ENCODE data around the gene VGF.

VGF gene

GRCh38 chr7:101210143-101210542 is 44.8 kb upstream of the VGF start:
- H3K4me3 ChIP-seq (replicated peaks; ENCODE audit: insufficient read depth, low read length), result no peak overlapping the region
- no peak for DNase-seq (ENCODE audit: low read depth in 1 of 2, low spot score in 1 of 2)
- H3K27me3 ChIP-seq (ENCODE audit: insufficient read depth, poor library complexity, severe bottlenecking), result no peaks in the 10 kb centered on the region
- TF ChIP-seq REST (IDR thresholded peaks at IDR 0.05; ENCODE audit: insufficient replicate concordance, low read depth) (no peak), GABPA (IDR thresholded peaks at IDR 0.05; ENCODE audit: low read depth) (no peak), SPI1 (IDR thresholded peaks at IDR 0.05; ENCODE audit: borderline replicate concordance, low read depth) (no peak), POLR2AphosphoS5 (IDR thresholded peaks at IDR 0.05; ENCODE audit: low read depth) (no peak), CTCF (IDR thresholded peaks at IDR 0.05; ENCODE audit: insufficient read depth, low read length) (no peak)
- H3K27ac ChIP-seq (replicated peaks), result no peak overlapping the region

GRCh38 chr7:101208794-101209193 is 43.4 kb upstream of the VGF start:
- no peak overlapping the region for H3K27ac ChIP-seq (replicated peaks)
- TF ChIP-seq POLR2AphosphoS5 (IDR thresholded peaks at IDR 0.05; ENCODE audit: low read depth), result no peak
- no peak for TF ChIP-seq REST (IDR thresholded peaks at IDR 0.05; ENCODE audit: insufficient replicate concordance, low read depth)
- no peak for TF ChIP-seq SPI1 (IDR thresholded peaks at IDR 0.05; ENCODE audit: borderline replicate concordance, low read depth)
- no peak for TF ChIP-seq CTCF (IDR thresholded peaks at IDR 0.05; ENCODE audit: insufficient read depth, low read length)
- TF ChIP-seq GABPA (IDR thresholded peaks at IDR 0.05; ENCODE audit: low read depth), result no peak
- DNase-seq (ENCODE audit: low read depth in 1 of 2, low spot score in 1 of 2), result no peak
- H3K27me3 ChIP-seq (ENCODE audit: insufficient read depth, poor library complexity, severe bottlenecking), result no peaks in the 10 kb centered on the region
- H3K4me3 ChIP-seq (replicated peaks; ENCODE audit: insufficient read depth, low read length), result no peak overlapping the region

- Histone ChIP-seq H3K27me3 (ENCODE audit: insufficient read depth, poor library complexity, severe bottlenecking) (no peaks in the 10 kb centered on the region), H3K4me3 (replicated peaks; ENCODE audit: insufficient read depth, low read length) (no peak overlapping the region), H3K27ac (replicated peaks) (no peak overlapping the region)
- no peak for DNase-seq (ENCODE audit: low read depth in 1 of 2, low spot score in 1 of 2)
- TF ChIP-seq CTCF (IDR thresholded peaks at IDR 0.05; ENCODE audit: insufficient read depth, low read length) (no peak), SPI1 (IDR thresholded peaks at IDR 0.05; ENCODE audit: borderline replicate concordance, low read depth) (no peak), GABPA (IDR thresholded peaks at IDR 0.05; ENCODE audit: low read depth) (no peak), REST (IDR thresholded peaks at IDR 0.05; ENCODE audit: insufficient replicate concordance, low read depth) (no peak), POLR2AphosphoS5 (IDR thresholded peaks at IDR 0.05; ENCODE audit: low read depth) (no peak)
Observed at GRCh38 chr7:101207459-101207858, 42.1 kb upstream of the VGF start.
